ENCODE data around the gene TINCR. TPM values are rescaled to one million over a fixed set of nuclear protein-coding genes. Genes with fewer than 3 reads are reported as not detected.
A peak's percentile ranks its signal among the peaks of the same experiment; 100 is the strongest.
"Not testable (repeated sequence)": the region's sequence is repeated elsewhere in the genome, so short reads cannot be mapped to it uniquely, and the experiment has no call there.

TINCR gene
- not detected for total RNA-seq
- long read RNA-seq = 0 reads

- H3K4me3 ChIP-seq = peak within 1 kb of the TSS; percentile 42
- no peak within 1 kb of the TSS for H3K27ac ChIP-seq (replicated peaks)
- H3K9me3 ChIP-seq (replicated peaks) = peaks cover 11% of the 10 kb centered on the region
- peaks cover 78% of the 10 kb centered on the region for H3K27me3 ChIP-seq (ENCODE audit: low read depth)
- H3K4me1 ChIP-seq = no peaks in the 10 kb centered on the region
- H3K36me3 ChIP-seq = no peaks in the 10 kb centered on the region
- DNase-seq = no peak
- TF ChIP-seq CTCF (IDR thresholded peaks at IDR 0.05; ENCODE audit: borderline replicate concordance) = no peak
- intact Hi-C loops (cut with micrococcal nuclease) = no loop called here
Measured at GRCh38 chr19:5567360-5567969, at the start of gene TINCR. Gene TINCR, minus strand, starts transcription at chr19:5567953.

GRCh38 chr19:5617080-5617479 is 49.3 kb upstream of the TINCR start:
- Histone ChIP-seq H3K4me1 (peaks cover 68% of the 10 kb centered on the region), H3K27me3 (ENCODE audit: low read depth) (no peaks in the 10 kb centered on the region), H3K4me3 (no peak overlapping the region), H3K36me3 (peaks cover 87% of the 10 kb centered on the region), H3K9me3 (replicated peaks) (no peaks in the 10 kb centered on the region), H3K27ac (replicated peaks) (no peak overlapping the region)
- no peak for DNase-seq
- no peak for TF ChIP-seq CTCF (IDR thresholded peaks at IDR 0.05; ENCODE audit: borderline replicate concordance)
- intact Hi-C loops (cut with micrococcal nuclease) = no loop called here

GRCh38 chr19:5615756-5616327 is 48.1 kb upstream of the TINCR start:
- no peaks in the 10 kb centered on the region for H3K9me3 ChIP-seq (replicated peaks)

GRCh38 chr19:5612891-5613865 is 45.4 kb upstream of the TINCR start:
- Histone ChIP-seq H3K4me1 (peaks cover 33% of the 10 kb centered on the region), H3K4me3 (no peak overlapping the region), H3K27me3 (ENCODE audit: low read depth) (no peaks in the 10 kb centered on the region), H3K27ac (replicated peaks) (peak overlapping the region; percentile 18), H3K9me3 (replicated peaks) (no peaks in the 10 kb centered on the region), H3K36me3 (peaks cover 91% of the 10 kb centered on the region)
- no peak for DNase-seq
- intact Hi-C loops (cut with micrococcal nuclease) = no loop called here
- TF ChIP-seq CTCF (IDR thresholded peaks at IDR 0.05; ENCODE audit: borderline replicate concordance) = no peak

More at GRCh38 chr19:5615756-5616327, 48.1 kb upstream of the TINCR start:
- H3K4me1 ChIP-seq = peaks cover 58% of the 10 kb centered on the region
- no peak for TF ChIP-seq CTCF (IDR thresholded peaks at IDR 0.05; ENCODE audit: borderline replicate concordance)
- H3K36me3 ChIP-seq = peaks cover 89% of the 10 kb centered on the region
- H3K27ac ChIP-seq (replicated peaks) = no peak overlapping the region
- no peak for DNase-seq
- intact Hi-C loops (cut with micrococcal nuclease) = no loop called here
- no peak overlapping the region for H3K4me3 ChIP-seq
- no peaks in the 10 kb centered on the region for H3K27me3 ChIP-seq (ENCODE audit: low read depth)

- peaks cover 92% of the 10 kb centered on the region for H3K36me3 ChIP-seq
- TF ChIP-seq CTCF (IDR thresholded peaks at IDR 0.05; ENCODE audit: borderline replicate concordance) = no peak
- DNase-seq = no peak
- peaks cover 28% of the 10 kb centered on the region for H3K4me1 ChIP-seq
- no peaks in the 10 kb centered on the region for H3K9me3 ChIP-seq (replicated peaks)
- H3K4me3 ChIP-seq = no peak overlapping the region
- H3K27ac ChIP-seq (replicated peaks) = no peak overlapping the region
- intact Hi-C loops (cut with micrococcal nuclease) = no loop called here
- H3K27me3 ChIP-seq (ENCODE audit: low read depth) = no peaks in the 10 kb centered on the region
Measured at GRCh38 chr19:5609881-5610448, 42.2 kb upstream of the TINCR start.

GRCh38 chr19:5608766-5609165 is 41.0 kb upstream of the TINCR start:
- intact Hi-C loops (cut with micrococcal nuclease); DNase-seq; H3K27ac ChIP-seq (replicated peaks); H3K4me3 ChIP-seq; H3K27me3 ChIP-seq (ENCODE audit: low read depth); H3K9me3 ChIP-seq (replicated peaks): not testable (repeated sequence)
- peaks cover 92% of the 10 kb centered on the region for H3K36me3 ChIP-seq
- peaks cover 28% of the 10 kb centered on the region for H3K4me1 ChIP-seq

All from left ventricle myocardium inferior (tissue), 1 donor.